Suppressor macrophage (primary cell): ENCODE data around the gene UBE2L3.
"Not testable (repeated sequence)": the region's sequence is repeated elsewhere in the genome, so short reads cannot be mapped to it uniquely, and the experiment has no call there.

ENCODE experiments used
- DNase-seq, 4 experiments: peaks; one replicate each; pipeline ENCODE4 v3.0.0-alpha.2; 2020 to 2022

Gene UBE2L3

GRCh38 chr22:21603973-21604372 lies 36.5 kb downstream of the UBE2L3 start:
- peak in 1 of 4 experiments; percentile 23 for DNase-seq

- no peak for DNase-seq
Measured at GRCh38 chr22:21605887-21606564, 38.5 kb downstream of the UBE2L3 start.

DNA sequence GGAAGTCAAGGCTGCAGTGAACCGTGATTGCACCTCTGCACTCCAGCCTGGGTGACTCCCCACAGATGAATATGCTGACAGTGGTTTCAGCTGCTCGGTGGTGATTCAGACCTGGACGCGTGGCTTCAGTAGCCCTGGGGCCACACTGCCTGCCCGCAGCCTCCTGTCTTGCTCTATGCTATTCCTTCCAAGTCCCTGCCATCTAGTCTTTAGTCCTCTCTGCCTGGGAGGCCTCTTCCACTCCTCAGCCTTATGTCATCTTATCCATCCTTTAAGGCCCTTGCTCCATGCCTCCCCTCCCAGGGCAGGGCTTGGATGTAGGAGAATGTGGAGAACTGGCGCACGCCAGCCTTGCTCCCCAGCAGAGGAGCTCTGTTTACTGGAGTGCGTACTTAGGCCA lies 39.3 kb downstream of the UBE2L3 start:
- no peak for DNase-seq

GRCh38 chr22:21609556-21610157 lies 42.1 kb downstream of the UBE2L3 start:
- DNase-seq = not testable (repeated sequence)

DNA sequence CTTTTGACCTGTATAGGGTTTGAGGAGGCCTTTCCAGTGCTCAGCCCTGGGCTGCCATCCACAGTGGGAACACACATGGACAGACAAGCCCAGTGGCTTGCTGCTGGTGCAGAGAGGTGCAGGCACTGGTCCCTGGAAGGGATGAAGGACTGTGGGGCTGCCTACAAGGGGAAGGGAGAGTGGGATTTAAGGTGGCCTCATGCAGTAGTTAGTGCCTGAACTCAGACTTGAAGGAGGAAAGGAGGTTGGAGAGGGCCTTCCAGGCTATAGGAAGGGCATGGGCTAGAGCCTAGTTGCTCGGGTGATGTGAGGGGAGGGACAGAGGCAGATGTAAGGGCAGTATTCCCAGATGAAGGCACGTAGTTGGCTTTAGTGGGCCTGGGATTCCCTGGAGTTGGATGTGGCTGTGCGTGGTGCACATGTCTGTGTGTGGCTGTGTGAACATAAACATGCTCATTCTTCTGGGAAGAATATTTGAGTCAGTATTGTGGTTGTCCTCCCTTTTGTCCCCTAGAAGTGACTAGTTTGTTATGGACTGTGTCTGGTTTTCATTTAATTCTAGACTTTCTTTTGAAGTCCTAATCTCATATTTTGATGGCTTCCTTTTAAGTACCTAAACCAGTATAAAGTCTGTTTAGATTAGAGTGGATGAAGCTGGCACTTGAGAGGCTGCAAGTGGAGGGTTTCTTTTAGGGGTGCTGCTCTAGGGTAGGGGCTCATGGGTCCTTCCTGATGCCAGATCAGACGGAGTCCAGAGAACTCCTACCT lies 43.9 kb downstream of the UBE2L3 start:
- no peak for DNase-seq

- no peak for DNase-seq
Measured at GRCh38 chr22:21612858-21613257, 45.3 kb downstream of the UBE2L3 start.

DNA sequence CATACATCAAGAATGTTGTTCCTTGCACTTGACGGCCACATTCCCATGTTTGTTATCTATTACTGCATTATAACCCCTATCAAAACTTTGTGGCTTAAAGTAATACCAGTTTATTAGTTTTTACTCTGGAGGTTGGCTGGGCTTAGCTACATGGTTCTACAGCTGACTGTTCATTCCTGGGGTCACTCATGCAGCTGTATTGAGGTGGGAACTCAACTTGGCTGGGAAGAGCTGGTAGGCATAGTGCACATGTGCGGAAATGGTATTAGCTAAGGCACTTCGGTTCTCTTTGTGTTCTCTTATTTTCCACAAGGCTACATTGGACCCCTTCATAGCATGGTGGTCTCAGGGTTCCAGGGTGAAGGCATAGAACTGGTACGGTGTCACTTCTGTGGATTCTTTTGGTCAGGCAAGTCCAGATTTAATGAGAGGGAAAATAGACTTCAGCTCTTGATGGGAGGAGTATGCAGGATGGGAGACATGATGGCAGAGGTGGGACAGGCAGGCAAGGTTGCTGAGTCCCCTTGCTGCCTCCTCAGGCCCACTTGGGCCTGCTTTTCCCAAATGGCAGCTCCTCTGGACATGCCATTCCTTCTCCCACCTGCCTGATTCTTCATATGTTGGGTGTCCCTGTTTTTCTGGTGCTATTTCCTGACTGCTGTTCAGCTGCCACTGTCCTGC lies 46.2 kb downstream of the UBE2L3 start:
- no peak for DNase-seq

GRCh38 chr22:21615731-21616130 lies 48.2 kb downstream of the UBE2L3 start:
- DNase-seq = no peak

GRCh38 chr22:21617337-21617736 lies 49.8 kb downstream of the UBE2L3 start:
- DNase-seq = not testable (repeated sequence)

- DNase-seq = no peak
Measured at GRCh38 chr22:21621025-21621424, 53.5 kb downstream of the UBE2L3 start.

DNA sequence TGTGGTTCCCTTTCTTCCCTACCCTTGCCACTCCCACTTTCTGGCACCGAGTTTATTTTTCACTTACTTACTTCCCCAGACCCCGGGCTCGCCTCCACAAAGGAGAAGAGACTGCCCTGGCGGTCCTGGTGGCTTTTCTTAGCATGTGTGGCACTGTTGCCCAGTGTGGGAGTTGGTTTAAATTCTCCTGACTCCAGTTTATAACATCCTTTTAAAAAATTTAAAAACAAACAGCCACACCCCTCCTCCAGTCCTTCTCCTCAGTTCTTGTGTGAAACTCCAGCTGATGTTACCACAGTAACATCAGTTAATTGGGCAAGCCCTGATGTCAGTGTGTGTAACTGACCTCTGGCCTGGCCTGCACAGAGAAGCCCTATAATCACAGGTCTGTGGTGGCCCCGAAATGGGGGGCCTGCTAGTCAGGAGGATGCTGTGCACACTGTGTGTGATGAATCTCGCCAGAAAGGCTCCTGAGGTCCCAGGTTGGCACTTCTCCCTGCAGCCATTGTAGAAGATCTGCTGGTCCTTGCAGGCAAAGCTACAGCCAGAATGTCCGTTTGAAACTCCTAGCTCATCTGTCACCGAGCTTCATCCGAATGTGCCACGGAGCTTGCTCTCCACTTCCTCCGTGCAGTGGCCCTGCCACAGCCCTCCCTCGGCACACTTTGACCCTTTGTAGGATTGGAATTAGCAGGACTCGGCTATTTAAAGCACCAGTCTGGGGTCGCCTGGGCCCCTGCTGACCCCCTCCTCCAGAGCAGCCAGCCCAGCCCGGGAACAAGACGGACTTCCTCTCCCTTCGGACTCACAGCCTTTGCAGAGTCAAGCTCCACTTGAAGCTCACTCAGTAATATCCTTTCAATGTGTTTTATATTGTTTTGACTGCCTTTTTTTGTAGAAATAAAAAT lies 54.8 kb downstream of the UBE2L3 start:
- DNase-seq = peak; percentile 79 to 91 (median 89)

GRCh38 chr22:21622919-21623647 lies 55.6 kb downstream of the UBE2L3 start:
- DNase-seq = no peak

- no peak for DNase-seq
Measured at GRCh38 chr22:21623648-21623970, 56.1 kb downstream of the UBE2L3 start.

- peak in 3 of 4 experiments; percentile 10 to 63 (median 23) for DNase-seq
Measured at GRCh38 chr22:21624120-21624879, 56.8 kb downstream of the UBE2L3 start.

- DNase-seq = peak in 2 of 4 experiments; percentile 21 to 33
Measured at GRCh38 chr22:21624880-21625791, 57.6 kb downstream of the UBE2L3 start.

DNA sequence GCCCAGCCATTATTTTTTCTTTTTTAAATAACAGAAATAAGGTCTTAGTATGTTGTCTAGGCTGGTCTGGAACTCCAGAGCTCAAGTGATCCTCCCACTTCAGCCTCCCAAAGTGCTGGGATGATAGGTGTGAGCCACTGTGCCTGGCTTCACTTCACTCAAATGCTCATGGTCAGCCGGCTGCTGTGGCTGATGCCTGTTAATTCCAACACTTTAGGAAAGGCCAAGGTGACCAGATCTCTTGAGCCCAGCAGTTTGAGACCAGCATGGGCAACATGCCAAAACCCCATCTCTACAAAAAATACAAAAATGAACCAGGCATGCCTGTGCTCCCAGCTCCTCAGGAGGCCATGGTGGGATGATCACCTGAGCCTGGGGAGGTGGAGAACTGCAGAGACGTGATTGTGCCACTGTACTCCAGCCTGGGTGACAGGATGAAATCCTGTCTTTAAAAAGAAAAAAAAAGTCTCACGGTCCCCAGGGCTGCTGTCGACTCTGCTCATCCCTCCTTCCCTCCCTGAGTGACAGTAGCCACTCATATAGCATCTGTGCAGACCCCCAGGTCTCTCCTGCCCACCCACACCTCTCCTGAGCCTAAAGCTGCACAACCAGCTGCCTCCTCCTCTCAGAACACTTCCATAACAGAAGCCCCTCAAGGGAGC lies 58.7 kb downstream of the UBE2L3 start:
- DNase-seq = no peak

DNA sequence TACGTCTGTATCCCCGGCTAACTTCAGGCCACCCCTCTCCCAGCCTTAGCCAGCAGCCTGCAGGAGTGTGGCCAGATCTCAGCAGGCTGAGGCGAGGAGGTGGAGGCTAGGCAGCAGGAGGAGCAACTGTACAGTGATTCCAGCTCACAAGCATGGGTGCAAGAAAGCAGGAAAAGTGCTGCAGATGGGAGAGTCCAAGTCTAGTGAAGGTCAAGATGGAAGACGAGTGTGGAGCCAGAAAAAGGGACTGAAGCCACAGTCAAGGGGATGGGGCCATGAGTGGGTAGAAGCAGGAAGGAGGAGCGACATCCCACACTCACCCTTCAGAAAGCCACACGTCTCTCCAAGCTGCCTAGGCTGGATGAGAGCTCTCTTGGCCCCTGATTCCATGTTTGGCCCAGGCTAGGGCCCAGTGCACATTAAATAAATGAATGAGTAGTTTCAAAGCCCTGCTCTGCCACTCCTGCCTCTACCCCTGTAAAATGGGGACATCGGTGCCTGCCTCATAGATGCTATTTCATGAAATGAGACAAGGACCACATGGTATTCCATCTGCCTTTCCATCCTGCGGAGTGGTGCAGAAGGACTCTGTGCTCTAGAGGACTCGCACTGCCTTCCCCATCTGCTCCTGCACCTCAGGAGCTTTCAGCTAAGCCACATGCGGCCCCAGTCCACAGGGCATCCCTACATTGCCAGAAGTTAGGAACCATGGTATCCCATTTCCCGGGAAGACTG lies 59.4 kb downstream of the UBE2L3 start:
- DNase-seq = no peak
